Liver (tissue), 1 donor: ENCODE results near the gene RESF1.

ENCODE experiments used
- TAF1 ChIP-seq: conservative IDR thresholded peaks from 2 replicates; pipeline ENCODE4 v1.6.1; 2016; ENCODE audit warnings: antibody characterized with exemption, mild to moderate bottlenecking
- TF ChIP-seq, protein P1 (sequence below): IDR thresholded peaks from 2 replicates; pipeline ENCODE4 v1.6.1; 2016; ENCODE audit warnings: antibody characterized with exemption
- donor health status: healthy.

- no peak for TF ChIP-seq TAF1
- TF ChIP-seq, protein P1, sequence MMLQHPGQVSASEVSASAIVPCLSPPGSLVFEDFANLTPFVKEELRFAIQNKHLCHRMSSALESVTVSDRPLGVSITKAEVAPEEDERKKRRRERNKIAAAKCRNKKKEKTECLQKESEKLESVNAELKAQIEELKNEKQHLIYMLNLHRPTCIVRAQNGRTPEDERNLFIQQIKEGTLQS = no peak
These were observed 26.6 kb downstream of the RESF1 start for GRCh38 chr12:31985832-31986231.
